Fibroblast of the aortic adventitia (primary cell): ENCODE data around the gene FLYWCH1. TPM values are rescaled to one million over a fixed set of nuclear protein-coding genes. Genes with fewer than 3 reads are reported as not detected.

ENCODE experiments used
- DNase-seq: peaks from one replicate; pipeline ENCODE4 v3.0.0-alpha.2; 2010; ENCODE audit warnings: low read depth
- H3K4me3 ChIP-seq: 2 replicates; pipeline ENCODE4 v1.5.1; 2011; ENCODE audit warnings: low read depth, mild to moderate bottlenecking, control low read depth, low read length, moderate library complexity
- total RNA-seq: library from RNA; depleted of rRNA; stranded (reverse); fragments of >200 nt; gene quantifications from 2 replicates; pipeline ENCODE4 v1.2.3, GENCODE V29; 2012; ENCODE audit warnings: low replicate concordance
- TF ChIP-seq, protein P1 (sequence below): IDR thresholded peaks from 2 replicates; pipeline ENCODE4 v1.5.1; 2011; ENCODE audit warnings: mild to moderate bottlenecking, low read length, control low read depth, inconsistent platforms; ENCODE audit not compliant: insufficient read depth

The FLYWCH1 gene
- total RNA-seq, 1 donor: 37.4 TPM

DNA sequence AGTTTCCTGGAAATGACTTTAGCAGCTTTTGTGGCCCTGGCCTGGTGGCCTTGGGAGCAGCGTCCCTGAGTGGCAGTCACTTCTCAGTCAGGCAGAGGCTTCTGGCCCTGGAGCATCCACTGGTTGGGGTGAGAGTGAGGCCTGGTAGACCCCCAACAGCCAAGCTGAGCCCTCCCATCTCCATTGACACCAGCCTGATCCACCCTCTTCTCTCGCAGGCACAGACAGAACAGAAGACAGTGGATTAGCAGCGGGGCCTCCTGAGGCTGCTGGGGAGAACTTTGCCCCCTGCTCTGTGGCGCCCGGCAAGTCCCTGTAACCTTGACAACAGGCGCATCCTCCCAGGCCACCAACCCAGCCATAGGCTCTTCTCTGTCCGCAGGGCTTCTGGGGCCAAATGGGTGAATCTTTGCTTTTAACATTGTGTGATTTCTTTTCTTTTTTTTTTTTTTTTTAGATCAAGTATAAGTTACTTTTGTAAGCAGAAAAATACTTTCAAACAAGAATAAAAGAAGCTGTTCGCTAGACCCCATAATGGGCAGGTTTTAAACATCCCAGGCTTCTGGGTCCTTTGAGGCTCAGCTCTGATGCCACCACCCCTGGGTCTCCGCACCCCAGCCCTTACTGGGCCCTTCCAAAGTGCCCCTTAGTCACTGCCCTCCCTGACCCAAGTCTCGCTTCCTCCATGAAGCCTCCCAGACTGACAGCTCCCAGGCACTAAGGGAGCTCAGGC lies 12.7 kb upstream of the FLYWCH1 start:
- H3K4me3 ChIP-seq: no peak overlapping the region
- TF ChIP-seq, protein P1, sequence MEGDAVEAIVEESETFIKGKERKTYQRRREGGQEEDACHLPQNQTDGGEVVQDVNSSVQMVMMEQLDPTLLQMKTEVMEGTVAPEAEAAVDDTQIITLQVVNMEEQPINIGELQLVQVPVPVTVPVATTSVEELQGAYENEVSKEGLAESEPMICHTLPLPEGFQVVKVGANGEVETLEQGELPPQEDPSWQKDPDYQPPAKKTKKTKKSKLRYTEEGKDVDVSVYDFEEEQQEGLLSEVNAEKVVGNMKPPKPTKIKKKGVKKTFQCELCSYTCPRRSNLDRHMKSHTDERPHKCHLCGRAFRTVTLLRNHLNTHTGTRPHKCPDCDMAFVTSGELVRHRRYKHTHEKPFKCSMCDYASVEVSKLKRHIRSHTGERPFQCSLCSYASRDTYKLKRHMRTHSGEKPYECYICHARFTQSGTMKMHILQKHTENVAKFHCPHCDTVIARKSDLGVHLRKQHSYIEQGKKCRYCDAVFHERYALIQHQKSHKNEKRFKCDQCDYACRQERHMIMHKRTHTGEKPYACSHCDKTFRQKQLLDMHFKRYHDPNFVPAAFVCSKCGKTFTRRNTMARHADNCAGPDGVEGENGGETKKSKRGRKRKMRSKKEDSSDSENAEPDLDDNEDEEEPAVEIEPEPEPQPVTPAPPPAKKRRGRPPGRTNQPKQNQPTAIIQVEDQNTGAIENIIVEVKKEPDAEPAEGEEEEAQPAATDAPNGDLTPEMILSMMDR: no peak
- no peak for DNase-seq

DNA sequence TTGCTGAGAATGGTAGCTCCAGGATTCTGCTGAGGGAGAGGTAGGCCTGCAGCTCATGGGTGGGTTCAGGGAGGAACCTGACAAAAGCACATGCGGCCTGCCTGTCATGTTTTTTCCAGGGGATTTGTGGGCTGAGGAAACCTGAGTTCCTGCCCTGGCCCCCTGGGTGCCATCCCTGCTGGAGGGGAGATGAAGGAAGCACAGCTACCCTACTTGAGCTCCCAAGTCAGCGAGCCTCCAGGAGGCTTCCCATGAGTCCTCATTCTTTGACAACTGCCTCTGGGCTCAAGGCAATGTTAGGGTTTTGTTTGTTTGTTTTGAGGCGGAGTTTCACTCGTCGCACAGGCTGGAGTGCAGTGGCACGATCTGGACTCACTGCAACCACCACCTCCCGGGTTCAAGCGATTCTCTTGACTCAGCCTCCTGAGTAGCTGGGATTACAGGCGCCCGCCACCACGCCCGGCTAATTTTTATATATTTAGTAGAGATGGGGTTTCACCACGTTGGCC lies 12.1 kb upstream of the FLYWCH1 start:
- TF ChIP-seq, protein P1: no peak
- H3K4me3 ChIP-seq: no peak overlapping the region
- DNase-seq: no peak

DNA sequence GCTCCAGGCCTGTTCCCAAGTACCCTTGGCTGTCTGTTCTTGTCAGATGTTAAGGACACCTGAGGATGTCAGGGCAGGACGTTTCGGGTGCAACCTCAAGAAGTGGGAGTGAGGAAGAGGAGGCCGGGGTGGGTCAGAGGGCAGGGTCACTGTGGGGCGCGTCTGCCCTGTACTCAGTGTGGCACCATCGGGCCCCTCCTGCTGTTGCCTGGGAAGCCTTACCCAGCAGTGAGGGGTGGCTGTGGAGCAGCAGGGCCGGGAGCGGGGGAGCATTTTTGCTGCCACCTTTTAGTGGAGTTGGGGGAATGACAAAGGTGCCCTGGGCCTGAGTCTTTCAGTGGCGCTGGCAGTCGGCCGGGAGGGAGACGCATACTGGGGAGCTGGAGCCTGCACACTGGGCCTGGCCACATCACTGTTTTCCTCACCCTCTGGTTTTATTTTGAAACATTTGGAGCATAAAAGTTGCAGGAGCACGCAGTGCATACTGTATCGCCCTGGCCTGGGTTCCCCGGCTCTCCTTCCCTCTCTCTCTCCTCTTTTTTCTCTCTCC lies 11.1 kb upstream of the FLYWCH1 start:
- TF ChIP-seq, protein P1: no peak
- no peak for DNase-seq
- H3K4me3 ChIP-seq: no peak overlapping the region

DNA sequence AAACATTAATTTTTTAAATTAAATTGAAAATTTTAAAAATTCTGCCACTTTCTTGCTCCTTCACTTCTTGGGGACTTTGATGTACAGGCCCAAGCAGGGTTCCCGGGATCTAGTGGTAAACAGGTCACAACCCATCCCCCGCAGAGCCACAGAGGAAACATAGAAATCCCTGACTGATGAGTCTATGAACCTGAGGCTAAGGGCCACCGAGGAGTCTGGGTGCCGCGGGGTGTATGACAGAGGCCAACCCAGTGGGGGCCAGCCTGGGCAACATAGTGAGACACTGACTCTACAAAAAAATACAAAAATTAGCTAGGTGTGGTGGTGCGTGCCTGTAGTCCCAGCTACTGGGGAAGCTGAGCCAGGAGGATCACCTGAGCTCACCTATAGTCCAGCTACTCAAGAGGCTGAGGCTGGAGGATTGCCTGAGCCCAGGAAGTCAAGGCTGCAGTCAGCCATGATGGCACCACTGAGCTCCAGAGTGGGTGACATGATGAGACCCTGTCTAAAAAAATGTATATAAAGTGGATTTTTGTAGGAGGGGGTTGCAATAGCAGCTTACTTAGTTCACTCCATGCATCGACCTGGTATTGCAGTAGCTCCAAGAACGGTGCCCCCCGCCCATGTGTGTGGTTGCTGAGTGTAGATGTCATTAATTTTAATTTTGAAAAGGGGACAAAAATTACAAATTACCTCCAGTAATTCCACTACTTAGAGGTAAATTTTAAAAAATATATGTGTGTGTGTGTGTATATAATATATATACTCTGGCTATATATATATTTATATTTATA lies 9.2 kb upstream of the FLYWCH1 start:
- DNase-seq: no peak
- TF ChIP-seq, protein P1: no peak
- H3K4me3 ChIP-seq: no peak overlapping the region

DNA sequence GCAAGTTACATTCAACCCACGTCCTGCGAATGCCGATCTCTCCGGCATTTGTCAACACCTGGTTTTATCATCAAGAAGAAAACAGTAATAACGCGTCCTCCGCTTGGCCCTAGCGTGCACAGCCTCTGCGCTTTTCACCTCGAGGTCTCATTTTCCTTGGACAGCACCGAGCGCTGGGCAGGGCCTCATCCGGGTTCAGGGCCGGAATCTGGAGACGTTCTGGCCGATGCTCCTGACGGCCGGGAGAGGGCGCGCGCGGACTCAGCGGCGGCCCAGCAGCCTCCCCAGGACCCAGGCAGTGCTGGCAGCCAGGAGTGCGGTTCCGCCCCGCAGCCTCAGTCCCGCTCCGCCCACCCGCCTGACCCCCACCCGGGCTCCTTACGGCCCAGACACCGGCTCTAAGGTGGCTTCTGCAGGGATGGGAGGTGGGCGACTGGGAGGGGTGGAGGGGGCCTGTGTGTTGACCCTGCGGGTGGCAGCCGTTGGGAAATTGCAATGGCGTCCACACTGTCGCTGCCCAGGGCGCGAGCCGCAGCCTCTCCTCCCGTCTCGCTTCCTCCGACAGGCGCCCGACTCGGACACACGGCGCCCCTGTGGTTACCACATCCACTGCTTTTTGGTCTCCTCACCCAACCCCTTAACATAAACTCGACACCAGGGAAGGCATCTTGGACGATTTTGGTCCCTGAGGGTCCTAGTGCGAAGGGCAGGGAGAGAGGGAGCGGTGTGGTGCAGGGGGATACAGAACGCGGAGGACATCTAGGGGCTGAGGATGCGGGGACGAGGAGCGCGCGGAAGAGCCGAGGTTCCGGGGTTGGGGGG lies 7.4 kb upstream of the FLYWCH1 start:
- DNase-seq: peak; percentile 81
- TF ChIP-seq, protein P1: peak; percentile 92
- H3K4me3 ChIP-seq: peak overlapping the region; percentile 81

DNA sequence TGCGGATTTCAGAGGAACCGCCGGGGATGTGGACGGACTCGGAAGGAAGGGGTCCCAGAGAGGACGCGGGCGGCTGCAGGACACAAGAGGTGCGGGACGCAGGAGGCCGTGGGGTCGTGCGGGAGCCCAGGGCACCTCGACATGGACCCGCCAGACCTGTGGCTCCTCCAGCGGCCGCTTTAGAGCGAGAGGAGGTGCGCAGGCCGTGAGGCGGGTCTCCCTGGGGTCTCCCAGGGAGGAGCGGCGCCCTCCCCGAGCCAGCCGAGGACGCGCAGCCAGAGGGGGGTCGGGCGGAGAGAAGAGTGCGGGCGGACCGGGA lies 6.8 kb upstream of the FLYWCH1 start:
- TF ChIP-seq, protein P1: no peak
- no peak for DNase-seq
- peak overlapping the region; percentile 81 for H3K4me3 ChIP-seq
